Activated CD8-positive, alpha-beta memory T cell treated with anti-CD3 and anti-CD28 coated beads, Interleukin-2, amount 10 ng/mL, durations not matched to agents 7 days and 5 days (primary cell): ENCODE data around the gene IQCM. TPM values are rescaled to one million over a fixed set of nuclear protein-coding genes. Genes with fewer than 3 reads are reported as not detected.

Experiments used
- ATAC-seq: fragments of 150-1000 bp; cut with Tn5 transposase; one replicate; pipeline ENCODE4 v1.10.0; 2021; ENCODE audit warnings: moderate library complexity
- CTCF ChIA-PET: fragments of 350-600 bp; sonication (Branson Sonifier 250); formaldehyde crosslinking; loops from one replicate; lab custom pipeline; 2021; ENCODE audit warnings: antibody characterized with exemption; lab: Charles Lee
- DNase-seq: peaks from one replicate; pipeline ENCODE4 v3.0.0-alpha.2; 2020
- H3K27ac Mint-ChIP-seq: one replicate; pipeline ENCODE4 v1.8.0; 2021; ENCODE audit warnings: mild to moderate bottlenecking, mixed read lengths
- H3K27me3 Mint-ChIP-seq: one replicate; pipeline ENCODE4 v1.8.0; 2021; ENCODE audit warnings: mixed read lengths
- H3K36me3 Mint-ChIP-seq: one replicate; pipeline ENCODE4 v1.8.0; 2021; ENCODE audit warnings: mild to moderate bottlenecking, mixed read lengths
- H3K4me1 Mint-ChIP-seq: one replicate; pipeline ENCODE4 v1.8.0; 2021; ENCODE audit warnings: mixed read lengths
- H3K4me3 Mint-ChIP-seq: one replicate; pipeline ENCODE4 v1.8.0; 2021; ENCODE audit warnings: mild to moderate bottlenecking, moderate library complexity, mixed read lengths
- H3K9me3 Mint-ChIP-seq: one replicate; pipeline ENCODE4 v1.8.0; 2022; ENCODE audit warnings: low read depth, mixed read lengths
- total RNA-seq, 2 experiments: library from RNA; stranded (reverse); gene quantifications; one replicate each; pipeline ENCODE4 v1.2.3, GENCODE V29; 2021

Gene IQCM
- total RNA-seq, 2 experiments from 2014 or later, result not detected

- H3K36me3 Mint-ChIP-seq, result no peaks in the 10 kb centered on the region
- ATAC-seq (no peak), DNase-seq (no peak)
- no peaks in the 10 kb centered on the region for H3K9me3 Mint-ChIP-seq
- CTCF ChIA-PET, result no interaction called here
- no peaks in the 10 kb centered on the region for H3K4me1 Mint-ChIP-seq
- no peaks in the 10 kb centered on the region for H3K27me3 Mint-ChIP-seq
- H3K4me3 Mint-ChIP-seq, result no peak overlapping the region
- no peak overlapping the region for H3K27ac Mint-ChIP-seq
These were observed 99.6 kb downstream of the IQCM start for GRCh38 chr4:149715822-149716585.

GRCh38 chr4:149713031-149713430 is 102.6 kb downstream of the IQCM start:
- no peaks in the 10 kb centered on the region for H3K9me3 Mint-ChIP-seq
- no peaks in the 10 kb centered on the region for H3K4me1 Mint-ChIP-seq
- no peaks in the 10 kb centered on the region for H3K36me3 Mint-ChIP-seq
- no peak for DNase-seq
- no peak for ATAC-seq
- no peaks in the 10 kb centered on the region for H3K27me3 Mint-ChIP-seq
- H3K27ac Mint-ChIP-seq, result no peak overlapping the region
- CTCF ChIA-PET, result no interaction called here
- H3K4me3 Mint-ChIP-seq, result no peak overlapping the region

- no peaks in the 10 kb centered on the region for H3K4me1 Mint-ChIP-seq
- no peak overlapping the region for H3K27ac Mint-ChIP-seq
- DNase-seq (no peak), ATAC-seq (no peak)
- CTCF ChIA-PET, result no interaction called here
- H3K27me3 Mint-ChIP-seq, result no peaks in the 10 kb centered on the region
- no peaks in the 10 kb centered on the region for H3K36me3 Mint-ChIP-seq
- no peak overlapping the region for H3K4me3 Mint-ChIP-seq
- no peaks in the 10 kb centered on the region for H3K9me3 Mint-ChIP-seq
These were observed 103.9 kb downstream of the IQCM start for GRCh38 chr4:149711593-149712365.

DNA sequence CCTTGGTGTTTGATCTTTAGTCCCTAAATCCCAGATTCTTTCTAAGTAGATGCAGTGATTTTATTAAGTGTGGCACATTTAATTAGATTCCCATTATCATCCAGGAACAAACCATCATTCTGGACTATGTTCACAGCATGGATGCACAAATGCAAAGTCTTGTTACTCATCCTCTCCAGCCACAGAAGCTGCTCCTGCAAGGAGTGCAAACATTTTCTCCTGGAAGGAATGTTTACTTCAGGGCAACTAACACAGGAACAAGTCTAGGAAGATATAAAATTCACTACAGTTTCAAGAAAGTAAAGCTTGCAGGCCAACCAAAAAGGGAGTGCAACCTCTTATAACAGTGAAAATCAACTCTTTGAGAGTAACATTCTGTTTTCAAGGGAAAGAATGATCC is 106.0 kb downstream of the IQCM start:
- no peak overlapping the region for H3K4me3 Mint-ChIP-seq
- H3K27ac Mint-ChIP-seq, result no peak overlapping the region
- H3K4me1 Mint-ChIP-seq, result no peaks in the 10 kb centered on the region
- H3K9me3 Mint-ChIP-seq, result no peaks in the 10 kb centered on the region
- DNase-seq (no peak), ATAC-seq (no peak)
- H3K27me3 Mint-ChIP-seq, result no peaks in the 10 kb centered on the region
- H3K36me3 Mint-ChIP-seq, result no peaks in the 10 kb centered on the region
- CTCF ChIA-PET, result no interaction called here

DNA sequence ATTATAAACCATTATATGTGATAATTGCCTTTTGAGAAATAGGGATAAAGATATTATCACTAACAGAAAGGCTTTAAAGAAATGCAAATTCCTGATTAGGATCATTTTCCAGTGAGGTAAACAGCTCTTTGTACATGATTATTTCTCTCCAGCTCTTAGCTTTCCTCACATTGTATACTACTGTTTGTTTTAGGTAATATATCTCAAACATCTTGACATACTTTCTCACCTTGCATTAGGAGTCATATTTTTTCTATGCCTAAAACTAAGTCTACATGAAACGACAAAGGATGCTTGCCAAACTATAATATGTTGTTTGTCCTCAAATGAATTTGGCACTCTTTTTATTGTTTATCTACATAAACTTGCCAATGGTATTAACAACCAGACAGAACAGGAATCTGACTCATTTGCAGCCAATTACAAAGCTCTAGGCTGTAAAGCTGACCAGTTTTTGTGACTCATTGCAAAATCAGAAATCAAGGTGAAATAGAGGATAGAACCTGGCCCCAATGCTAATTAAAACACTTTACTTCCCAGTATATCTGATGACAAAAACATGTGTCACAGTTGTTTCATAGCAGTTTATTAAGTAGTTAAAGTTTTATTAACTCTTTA is 107.0 kb downstream of the IQCM start:
- no peak overlapping the region for H3K4me3 Mint-ChIP-seq
- no peaks in the 10 kb centered on the region for H3K4me1 Mint-ChIP-seq
- ATAC-seq (no peak), DNase-seq (no peak)
- H3K9me3 Mint-ChIP-seq, result no peaks in the 10 kb centered on the region
- H3K27ac Mint-ChIP-seq, result no peak overlapping the region
- H3K27me3 Mint-ChIP-seq, result no peaks in the 10 kb centered on the region
- CTCF ChIA-PET, result no interaction called here
- no peaks in the 10 kb centered on the region for H3K36me3 Mint-ChIP-seq

DNA sequence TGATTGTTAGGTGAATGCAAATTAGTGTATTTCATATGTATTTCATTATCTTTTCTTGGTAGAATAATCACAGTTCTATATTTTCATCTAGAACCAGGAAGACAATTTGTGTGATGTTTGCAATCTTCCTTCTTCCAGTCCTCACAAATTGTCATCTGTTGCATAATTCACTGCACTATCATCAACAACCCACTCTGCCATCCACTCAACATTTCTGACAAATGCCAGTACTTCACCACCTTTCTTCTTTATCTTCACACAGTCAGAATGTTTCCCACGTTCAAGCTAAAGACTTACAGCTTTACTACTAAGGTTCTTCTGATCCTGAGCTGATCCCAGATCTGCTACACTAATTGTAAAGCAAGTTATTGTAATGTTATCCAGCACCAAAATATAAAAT is 107.8 kb downstream of the IQCM start:
- ATAC-seq (no peak), DNase-seq (no peak)
- Mint-ChIP-seq H3K9me3 (no peaks in the 10 kb centered on the region), H3K27me3 (no peaks in the 10 kb centered on the region), H3K4me3 (no peak overlapping the region), H3K36me3 (no peaks in the 10 kb centered on the region), H3K4me1 (no peaks in the 10 kb centered on the region), H3K27ac (no peak overlapping the region)
- CTCF ChIA-PET, result no interaction called here

DNA sequence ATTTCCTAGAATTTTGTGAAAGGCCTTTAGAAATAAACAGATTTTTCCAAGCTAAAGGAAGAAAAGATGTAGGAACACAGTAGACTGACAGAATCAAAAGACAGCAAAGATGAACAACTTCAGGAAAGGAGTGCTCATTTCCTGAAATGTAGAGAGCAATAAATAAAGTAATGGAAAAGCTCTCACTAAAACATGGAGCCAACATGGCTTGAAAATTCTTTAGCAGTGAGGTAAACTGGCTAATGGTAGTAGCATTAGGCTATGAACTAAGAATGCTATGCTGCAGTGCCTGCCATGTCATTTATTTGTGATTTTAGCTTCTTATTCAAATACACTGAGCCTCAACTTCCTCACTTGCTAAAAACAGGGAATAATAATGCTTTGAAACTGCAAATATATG is 108.7 kb downstream of the IQCM start:
- H3K9me3 Mint-ChIP-seq, result no peaks in the 10 kb centered on the region
- ATAC-seq (no peak), DNase-seq (no peak)
- H3K27me3 Mint-ChIP-seq, result no peaks in the 10 kb centered on the region
- H3K36me3 Mint-ChIP-seq, result no peaks in the 10 kb centered on the region
- CTCF ChIA-PET, result no interaction called here
- H3K4me3 Mint-ChIP-seq, result no peak overlapping the region
- H3K4me1 Mint-ChIP-seq, result no peaks in the 10 kb centered on the region
- no peak overlapping the region for H3K27ac Mint-ChIP-seq

- H3K4me1 Mint-ChIP-seq, result no peaks in the 10 kb centered on the region
- H3K27me3 Mint-ChIP-seq, result no peaks in the 10 kb centered on the region
- H3K4me3 Mint-ChIP-seq, result no peak overlapping the region
- DNase-seq (no peak), ATAC-seq (no peak)
- no peaks in the 10 kb centered on the region for H3K36me3 Mint-ChIP-seq
- H3K27ac Mint-ChIP-seq, result no peak overlapping the region
- no peaks in the 10 kb centered on the region for H3K9me3 Mint-ChIP-seq
- CTCF ChIA-PET, result no interaction called here
These were observed 113.0 kb downstream of the IQCM start for GRCh38 chr4:149702414-149703293.

DNA sequence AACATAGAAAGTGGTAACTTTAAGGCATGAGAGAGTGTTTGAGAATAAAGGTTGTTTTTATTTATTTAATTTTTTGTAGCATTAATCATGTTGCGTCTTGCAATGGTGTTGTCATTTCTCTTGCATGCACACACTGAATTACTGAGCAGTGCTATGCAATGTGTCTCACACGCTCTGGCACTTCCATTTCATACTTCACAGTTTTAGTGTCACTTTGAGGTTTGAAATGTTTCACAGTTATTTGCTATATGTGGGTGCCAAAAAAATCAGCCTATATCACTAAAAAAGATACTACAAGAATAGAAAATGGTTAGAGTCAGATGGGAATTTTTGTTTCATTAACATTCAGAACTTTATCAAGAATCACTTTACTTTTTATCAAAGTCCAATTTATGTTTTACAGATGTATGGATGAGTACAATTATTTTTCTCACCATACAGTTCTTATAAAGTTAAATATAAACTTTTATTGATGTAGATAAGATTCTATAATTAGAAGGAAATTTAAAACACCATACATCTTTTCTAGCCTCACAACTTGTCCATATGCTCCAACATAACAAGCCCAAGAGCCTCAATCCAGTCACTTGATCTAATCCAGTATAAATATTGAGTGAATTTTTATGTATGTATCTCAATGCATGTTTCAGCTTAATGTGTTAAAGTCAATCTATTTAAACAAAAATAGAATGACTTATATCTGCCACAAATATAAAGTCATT is 114.0 kb downstream of the IQCM start:
- no peak overlapping the region for H3K27ac Mint-ChIP-seq
- CTCF ChIA-PET, result no interaction called here
- no peak overlapping the region for H3K4me3 Mint-ChIP-seq

DNA sequence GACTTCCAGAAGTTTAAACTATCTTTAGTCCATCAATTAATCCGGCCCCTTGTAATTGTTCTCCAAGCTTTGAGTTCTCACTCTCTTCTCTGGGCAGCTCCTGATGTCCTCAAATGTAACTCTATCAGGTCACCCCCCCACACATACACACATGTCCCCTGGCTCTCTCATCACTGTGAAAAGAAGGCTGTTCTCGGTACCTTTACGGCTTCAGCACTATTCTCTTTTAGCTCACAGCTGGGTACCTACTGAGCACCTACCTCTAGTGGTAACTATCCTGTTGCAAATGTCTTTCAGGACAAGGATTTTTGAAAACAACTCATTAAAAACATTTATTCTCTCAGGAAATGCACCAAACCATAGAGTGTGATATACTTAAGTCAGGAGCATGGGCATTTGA is 115.4 kb downstream of the IQCM start:
- no peaks in the 10 kb centered on the region for H3K4me1 Mint-ChIP-seq
- no peaks in the 10 kb centered on the region for H3K36me3 Mint-ChIP-seq
- H3K4me3 Mint-ChIP-seq, result no peak overlapping the region
- no peak overlapping the region for H3K27ac Mint-ChIP-seq
- no peak for ATAC-seq
- no peak for DNase-seq
- CTCF ChIA-PET, result no interaction called here
- no peaks in the 10 kb centered on the region for H3K27me3 Mint-ChIP-seq
- H3K9me3 Mint-ChIP-seq, result no peaks in the 10 kb centered on the region

More for the DNA sequence above, 114.0 kb downstream of the IQCM start:
- H3K27me3 Mint-ChIP-seq, result no peaks in the 10 kb centered on the region
- no peak for ATAC-seq
- no peaks in the 10 kb centered on the region for H3K4me1 Mint-ChIP-seq
- H3K9me3 Mint-ChIP-seq, result no peaks in the 10 kb centered on the region
- DNase-seq, result no peak
- no peaks in the 10 kb centered on the region for H3K36me3 Mint-ChIP-seq

- no peaks in the 10 kb centered on the region for H3K4me1 Mint-ChIP-seq
- no peak for ATAC-seq
- DNase-seq, result no peak
- CTCF ChIA-PET, result no interaction called here
- no peak overlapping the region for H3K27ac Mint-ChIP-seq
- no peak overlapping the region for H3K4me3 Mint-ChIP-seq
- no peaks in the 10 kb centered on the region for H3K36me3 Mint-ChIP-seq
- no peaks in the 10 kb centered on the region for H3K9me3 Mint-ChIP-seq
- no peaks in the 10 kb centered on the region for H3K27me3 Mint-ChIP-seq
These were observed 116.0 kb downstream of the IQCM start for GRCh38 chr4:149699642-149700041.

GRCh38 chr4:149690726-149691125 is 124.9 kb downstream of the IQCM start:
- Mint-ChIP-seq H3K36me3 (no peaks in the 10 kb centered on the region), H3K27ac (no peak overlapping the region), H3K27me3 (no peaks in the 10 kb centered on the region), H3K9me3 (peaks cover 6% of the 10 kb centered on the region), H3K4me3 (no peak overlapping the region), H3K4me1 (no peaks in the 10 kb centered on the region)
- ATAC-seq, result no peak
- DNase-seq, result no peak
- CTCF ChIA-PET, result no interaction called here

DNA sequence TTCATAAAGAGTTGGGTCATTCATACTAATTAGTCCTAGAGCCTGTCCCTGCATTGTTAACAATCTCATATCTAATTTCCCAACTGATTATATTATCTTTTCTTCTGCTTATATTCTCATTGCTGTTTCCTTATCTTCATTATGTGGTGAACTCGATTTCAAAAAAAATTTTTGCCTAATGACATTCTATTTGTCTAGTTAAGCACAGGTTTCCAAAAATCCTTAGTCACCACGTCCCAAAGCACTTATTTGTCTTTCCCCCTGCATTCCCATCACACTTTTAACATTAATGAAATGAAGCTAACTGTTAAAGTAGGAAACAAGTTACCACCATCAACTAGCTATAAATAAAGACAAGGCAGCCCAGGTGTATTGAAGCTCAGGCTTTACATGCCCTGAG is 131.1 kb downstream of the IQCM start:
- Mint-ChIP-seq H3K9me3 (no peaks in the 10 kb centered on the region), H3K27ac (no peak overlapping the region), H3K4me3 (no peak overlapping the region), H3K36me3 (no peaks in the 10 kb centered on the region), H3K4me1 (no peaks in the 10 kb centered on the region), H3K27me3 (no peaks in the 10 kb centered on the region)
- CTCF ChIA-PET, result no interaction called here
- no peak for ATAC-seq
- no peak for DNase-seq
